ENCODE data around the gene VEGFC. TPM values are rescaled to one million over a fixed set of nuclear protein-coding genes. Genes with fewer than 3 reads are reported as not detected.

The VEGFC gene
- total RNA-seq, 1 donor from 2014 or later: 0.67 TPM

GRCh38 chr4:176751061-176751460 is 41.7 kb downstream of the VEGFC start:
- TF ChIP-seq CTCF (IDR thresholded peaks at IDR 0.05; ENCODE audit: unreplicated experiment): no peak
- Mint-ChIP-seq H3K4me3 (ENCODE audit: low read depth) (no peak overlapping the region), H3K27me3 (no peaks in the 10 kb centered on the region), H3K4me1 (ENCODE audit: low read depth) (no peaks in the 10 kb centered on the region), H3K27ac (no peak overlapping the region), H3K36me3 (ENCODE audit: insufficient read depth) (no peaks in the 10 kb centered on the region), H3K9me3 (ENCODE audit: low read depth) (no peaks in the 10 kb centered on the region)
- DNase-seq (ENCODE audit: low spot score, unreplicated experiment): no peak

GRCh38 chr4:176746846-176747245 is 45.9 kb downstream of the VEGFC start:
- H3K27ac Mint-ChIP-seq: no peak overlapping the region
- H3K4me3 Mint-ChIP-seq (ENCODE audit: low read depth): no peak overlapping the region
- no peaks in the 10 kb centered on the region for H3K36me3 Mint-ChIP-seq (ENCODE audit: insufficient read depth)
- no peak for DNase-seq (ENCODE audit: low spot score, unreplicated experiment)
- H3K9me3 Mint-ChIP-seq (ENCODE audit: low read depth): no peaks in the 10 kb centered on the region
- no peaks in the 10 kb centered on the region for H3K27me3 Mint-ChIP-seq
- TF ChIP-seq CTCF (IDR thresholded peaks at IDR 0.05; ENCODE audit: unreplicated experiment): no peak
- H3K4me1 Mint-ChIP-seq (ENCODE audit: low read depth): no peaks in the 10 kb centered on the region

GRCh38 chr4:176745902-176746301 is 46.8 kb downstream of the VEGFC start:
- Mint-ChIP-seq H3K27ac (no peak overlapping the region), H3K9me3 (ENCODE audit: low read depth) (no peaks in the 10 kb centered on the region), H3K36me3 (ENCODE audit: insufficient read depth) (no peaks in the 10 kb centered on the region), H3K27me3 (no peaks in the 10 kb centered on the region), H3K4me1 (ENCODE audit: low read depth) (no peaks in the 10 kb centered on the region), H3K4me3 (ENCODE audit: low read depth) (no peak overlapping the region)
- no peak for TF ChIP-seq CTCF (IDR thresholded peaks at IDR 0.05; ENCODE audit: unreplicated experiment)
- DNase-seq (ENCODE audit: low spot score, unreplicated experiment): no peak

- Mint-ChIP-seq H3K27ac (no peak overlapping the region), H3K4me3 (ENCODE audit: low read depth) (no peak overlapping the region), H3K36me3 (ENCODE audit: insufficient read depth) (no peaks in the 10 kb centered on the region), H3K4me1 (ENCODE audit: low read depth) (no peaks in the 10 kb centered on the region), H3K9me3 (ENCODE audit: low read depth) (no peaks in the 10 kb centered on the region), H3K27me3 (no peaks in the 10 kb centered on the region)
- DNase-seq (ENCODE audit: low spot score, unreplicated experiment): no peak
- TF ChIP-seq CTCF (IDR thresholded peaks at IDR 0.05; ENCODE audit: unreplicated experiment): no peak
These were observed 48.6 kb downstream of the VEGFC start for GRCh38 chr4:176744091-176744490.

GRCh38 chr4:176742211-176742610 is 50.5 kb downstream of the VEGFC start:
- Mint-ChIP-seq H3K4me1 (ENCODE audit: low read depth) (no peaks in the 10 kb centered on the region), H3K27ac (no peak overlapping the region), H3K36me3 (ENCODE audit: insufficient read depth) (no peaks in the 10 kb centered on the region), H3K27me3 (no peaks in the 10 kb centered on the region), H3K9me3 (ENCODE audit: low read depth) (no peaks in the 10 kb centered on the region), H3K4me3 (ENCODE audit: low read depth) (no peak overlapping the region)
- no peak for TF ChIP-seq CTCF (IDR thresholded peaks at IDR 0.05; ENCODE audit: unreplicated experiment)
- DNase-seq (ENCODE audit: low spot score, unreplicated experiment): no peak
